AML-193 (cell line): ENCODE measurements around the gene KCNMB4.
"Not testable (repeated sequence)": the region's sequence is repeated elsewhere in the genome, so short reads cannot be mapped to it uniquely, and the experiment has no call there.

Source experiments
- DNase-seq, 2 experiments: peaks; one replicate each; lab custom pipeline; 2025; lab: John Stamatoyannopoulos, UW

KCNMB4 gene

DNA sequence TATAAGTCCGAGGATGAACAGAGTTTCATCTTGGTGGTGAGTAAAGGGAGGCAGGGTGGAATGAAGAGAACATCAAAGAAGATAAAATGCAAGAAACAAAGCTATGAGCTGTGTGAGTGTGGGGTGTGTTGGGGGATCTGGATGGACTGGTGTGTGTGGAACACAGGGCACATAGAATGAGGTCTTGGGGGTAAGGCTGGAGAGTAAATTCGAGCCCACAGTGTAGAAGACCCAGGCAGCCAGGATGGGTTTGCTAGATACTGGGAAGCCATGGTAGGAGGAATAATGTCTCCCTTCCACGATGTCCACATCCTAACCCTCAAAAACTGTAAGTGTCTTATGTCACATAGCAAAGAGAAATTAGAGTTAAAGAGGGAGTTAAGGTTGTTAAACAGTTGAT lies 6.8 kb downstream of the KCNMB4 start:
- DNase-seq, result no peak

DNA sequence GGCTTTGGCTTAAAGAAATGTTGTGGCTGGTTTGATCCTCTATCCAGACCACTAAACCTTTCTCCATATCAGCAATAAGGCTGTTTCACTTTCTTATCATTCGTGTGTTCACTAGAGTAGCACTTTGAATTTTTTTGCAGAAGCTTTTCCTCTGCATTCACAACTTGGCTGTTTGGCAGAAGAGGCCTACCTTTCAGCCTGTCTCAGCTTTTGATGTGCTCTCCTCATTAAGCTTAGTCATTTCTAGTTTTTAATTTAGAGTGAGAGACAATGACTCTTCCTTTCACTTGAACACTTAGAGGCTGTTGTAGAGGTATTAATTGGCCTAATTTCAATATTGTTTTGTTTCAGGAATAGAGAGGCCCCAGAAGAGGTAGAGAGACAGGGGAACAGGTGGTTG lies 13.8 kb downstream of the KCNMB4 start:
- no peak for DNase-seq

DNA sequence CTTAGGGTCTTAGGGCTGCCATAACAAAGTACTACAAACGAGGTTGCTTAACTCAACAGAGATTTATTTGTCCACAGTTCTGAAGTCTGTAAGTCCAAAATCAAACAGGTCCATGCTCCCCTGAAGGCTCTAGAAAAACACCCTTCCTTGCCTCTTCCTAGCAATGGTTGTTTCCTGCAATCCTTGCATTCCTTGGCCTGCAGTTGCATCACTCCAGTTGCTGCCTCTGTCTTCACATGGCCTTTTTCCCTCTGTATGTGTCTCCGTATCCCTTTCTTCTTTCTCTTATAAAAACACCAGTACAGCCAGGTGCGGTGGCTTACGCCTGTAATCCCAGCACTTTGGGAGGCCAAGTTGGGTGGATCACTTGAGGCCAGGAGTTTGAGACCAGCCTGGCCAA lies 17.4 kb downstream of the KCNMB4 start:
- no peak for DNase-seq

DNA sequence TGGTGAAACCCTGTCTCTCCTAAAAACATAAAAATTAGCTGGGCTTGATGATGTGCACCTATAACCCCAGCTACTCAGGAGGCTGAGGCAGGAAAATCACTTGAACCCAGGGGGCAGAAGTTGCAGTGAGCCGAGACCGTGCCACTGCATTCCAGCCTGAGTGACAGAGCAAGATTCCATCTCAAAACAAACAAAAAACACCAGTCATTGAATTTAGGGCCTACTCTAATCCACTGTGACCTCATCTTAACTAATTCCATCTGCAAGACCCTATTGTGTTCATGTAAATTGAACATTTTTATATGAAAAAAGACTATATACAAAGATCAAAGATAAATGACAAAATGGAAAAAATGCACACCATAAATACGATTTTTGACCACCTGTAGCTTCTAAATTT lies 17.8 kb downstream of the KCNMB4 start:
- no peak for DNase-seq

DNA sequence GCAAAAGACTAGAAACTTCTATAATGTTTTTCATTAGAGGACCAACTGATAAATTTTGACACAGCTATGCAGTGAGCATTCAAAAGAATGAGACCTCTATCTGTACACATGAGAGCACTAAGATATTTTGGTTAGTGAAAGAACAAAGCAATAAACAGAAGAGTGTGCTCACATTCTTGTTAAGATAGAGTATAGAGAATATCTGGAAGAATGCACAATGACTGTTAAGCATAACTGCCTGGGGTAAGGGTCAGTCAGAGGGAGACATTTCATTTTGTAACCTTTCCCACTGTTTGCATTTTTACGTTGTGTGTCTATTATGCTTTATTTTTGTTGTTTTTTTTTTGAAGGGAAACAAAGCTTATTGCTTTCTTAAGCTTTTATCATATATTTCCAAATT lies 20.7 kb downstream of the KCNMB4 start:
- DNase-seq, result no peak

DNA sequence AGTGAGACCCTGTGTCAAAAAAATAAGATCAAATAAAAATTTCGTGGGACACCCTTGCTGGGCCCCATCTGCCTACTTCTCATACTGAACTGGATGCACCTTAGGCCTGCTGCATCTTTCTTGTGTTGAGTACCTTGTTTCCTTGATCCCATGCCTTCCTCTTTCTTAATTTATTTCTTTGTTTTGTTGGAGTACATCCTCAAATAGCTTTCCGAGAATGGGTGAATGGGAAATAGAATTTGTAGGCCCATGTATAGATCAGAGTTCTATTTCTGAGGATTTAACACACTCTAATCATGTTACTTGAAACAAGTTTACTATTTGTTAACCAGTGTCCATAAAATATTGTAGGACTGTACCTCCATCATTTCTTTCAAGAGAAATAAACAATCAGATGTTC lies 23.6 kb downstream of the KCNMB4 start:
- DNase-seq, result no peak

DNA sequence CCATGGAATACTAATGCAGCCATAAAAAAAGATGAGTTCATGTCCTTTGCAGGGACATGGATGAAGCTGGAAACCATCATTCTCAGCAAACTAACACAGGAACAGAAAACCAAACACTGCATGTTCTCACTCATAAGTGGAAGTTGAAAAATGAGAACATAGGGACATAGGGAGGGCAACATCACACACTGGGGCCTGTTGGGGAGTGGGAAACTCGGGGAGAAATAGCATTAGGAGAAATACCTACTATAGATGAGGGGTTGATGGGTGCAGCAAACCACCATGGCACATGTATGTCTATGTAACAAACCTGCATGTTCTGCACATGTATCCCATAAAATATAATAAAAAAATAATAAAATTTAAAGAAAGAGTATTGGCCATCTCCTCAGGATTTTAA lies 26.5 kb downstream of the KCNMB4 start:
- not testable (repeated sequence) for DNase-seq

DNA sequence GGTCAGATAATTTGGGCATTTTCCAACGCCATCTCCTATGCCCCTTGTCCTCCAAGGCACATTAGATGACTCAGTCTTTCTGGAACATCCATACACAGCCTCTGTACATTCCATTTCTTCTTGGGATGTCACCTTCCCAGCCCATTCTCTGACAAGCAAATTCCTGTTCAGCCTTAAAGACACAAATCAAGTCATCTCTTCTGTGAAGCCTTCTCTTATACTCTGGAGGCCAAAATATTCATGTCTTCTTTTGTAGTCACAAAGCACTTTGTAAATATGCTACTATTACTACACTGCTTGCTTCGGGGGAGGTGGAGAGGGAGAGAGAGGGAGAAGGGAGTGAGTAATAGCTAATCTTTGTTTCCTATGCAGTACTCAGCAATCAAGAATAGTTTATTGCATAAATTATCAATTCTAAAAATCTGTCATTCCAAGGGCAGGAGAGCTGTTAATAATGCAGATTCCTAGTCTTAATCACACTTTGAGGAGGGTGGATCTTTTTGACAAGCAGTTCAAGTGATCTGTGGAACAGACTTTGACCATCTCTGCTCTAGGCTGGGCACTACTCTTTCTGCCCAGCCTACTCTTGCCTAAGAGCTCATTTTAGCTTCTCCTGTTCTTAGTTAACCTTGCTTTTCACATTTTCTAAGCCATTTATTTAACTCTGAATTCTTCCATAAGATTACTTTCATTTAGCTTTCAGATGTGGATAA lies 27.9 kb downstream of the KCNMB4 start:
- no peak for DNase-seq

DNA sequence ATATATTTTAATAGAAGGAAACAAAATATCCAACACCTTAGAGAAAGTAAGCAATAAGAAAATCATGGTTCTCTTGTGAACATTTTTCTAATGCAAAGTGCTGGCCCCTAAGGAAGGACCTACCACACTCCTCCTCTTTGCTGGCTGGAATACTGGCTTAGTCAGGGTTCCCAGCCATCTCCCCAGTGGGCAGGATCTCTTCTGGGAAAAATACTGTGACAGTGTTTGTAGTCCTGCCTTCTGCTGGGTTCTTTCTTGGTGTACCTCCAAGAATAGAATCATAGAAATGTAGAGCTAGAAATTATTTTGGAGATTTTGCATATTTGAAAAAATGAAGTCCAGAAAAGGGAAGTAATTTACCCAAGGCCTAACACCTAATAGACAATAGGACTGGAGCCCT lies 31.9 kb downstream of the KCNMB4 start:
- DNase-seq, result no peak

DNA sequence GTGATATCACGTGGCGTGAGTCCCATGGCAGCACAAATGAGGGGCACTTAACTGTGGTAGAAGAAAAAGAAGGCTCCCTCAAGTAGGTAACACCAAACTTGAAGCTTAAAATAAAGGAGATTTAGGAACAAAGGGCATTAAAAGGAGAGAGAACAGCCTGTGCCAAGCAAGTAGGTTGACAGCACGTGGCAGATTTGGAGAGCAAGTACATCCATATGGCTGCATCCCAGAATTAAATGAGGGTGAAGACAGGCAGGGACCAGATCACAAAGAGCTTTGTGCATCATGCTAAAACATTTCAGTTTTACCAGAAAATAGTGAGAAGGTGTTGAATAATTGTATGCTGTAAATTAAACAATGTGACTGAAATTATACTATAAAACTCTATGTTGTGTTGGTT lies 32.8 kb downstream of the KCNMB4 start:
- no peak for DNase-seq

DNA sequence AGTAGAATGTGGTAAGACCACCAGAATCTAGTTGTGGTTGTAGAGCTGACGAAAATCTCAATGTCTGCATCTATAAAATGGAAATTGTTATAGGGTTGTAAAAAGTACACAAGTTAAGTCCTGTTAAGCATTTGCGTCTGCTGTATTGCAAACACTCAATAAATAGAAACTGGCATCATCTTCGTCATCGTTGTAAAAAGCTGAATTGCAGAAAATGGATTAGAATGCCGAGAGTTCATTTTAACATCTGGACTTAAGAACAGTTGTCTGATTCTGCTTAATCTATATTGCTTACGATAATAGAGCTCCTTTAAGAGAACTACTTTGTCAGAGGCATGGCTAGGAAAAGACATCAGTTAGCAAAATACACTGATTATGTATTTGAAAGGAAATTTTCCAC lies 33.2 kb downstream of the KCNMB4 start:
- no peak for DNase-seq

DNA sequence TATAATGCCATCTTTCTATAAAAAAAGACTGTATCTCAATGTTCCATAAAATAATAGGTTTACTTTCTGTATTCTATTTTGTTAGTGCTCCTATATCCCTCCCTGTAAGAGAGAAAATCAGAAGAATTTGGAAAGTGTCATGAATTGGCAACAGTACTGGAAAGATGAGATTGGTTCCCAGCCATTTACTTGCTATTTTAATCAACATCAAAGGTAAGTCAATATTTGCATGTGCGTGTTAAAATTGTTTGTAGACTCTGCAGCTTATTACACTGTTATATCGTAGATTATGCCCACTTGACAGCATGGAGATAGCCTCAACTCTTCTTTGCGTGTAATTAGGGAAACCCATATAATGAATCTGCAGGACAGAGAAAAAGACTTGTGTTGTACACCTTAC lies 34.0 kb downstream of the KCNMB4 start:
- no peak for DNase-seq

DNA sequence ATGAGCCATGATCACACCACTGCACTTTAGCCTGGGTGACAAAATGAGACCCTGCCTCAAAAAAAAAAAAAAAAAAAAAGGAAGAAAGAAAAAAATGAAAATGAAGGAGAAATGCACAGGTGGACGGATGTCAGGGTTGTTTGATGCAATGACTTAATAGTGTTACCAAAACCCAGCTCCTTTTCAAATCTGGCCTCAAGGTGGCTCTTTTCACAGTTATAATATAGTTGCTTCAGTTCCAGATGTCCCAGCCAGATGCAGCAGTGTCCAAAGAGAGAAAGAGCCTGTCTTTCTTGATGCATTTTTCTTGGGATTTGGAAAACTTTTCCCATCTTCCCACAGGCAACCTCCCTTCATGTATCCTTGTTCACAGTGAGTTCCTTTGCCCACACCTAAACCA lies 36.5 kb downstream of the KCNMB4 start:
- DNase-seq, result no peak

DNA sequence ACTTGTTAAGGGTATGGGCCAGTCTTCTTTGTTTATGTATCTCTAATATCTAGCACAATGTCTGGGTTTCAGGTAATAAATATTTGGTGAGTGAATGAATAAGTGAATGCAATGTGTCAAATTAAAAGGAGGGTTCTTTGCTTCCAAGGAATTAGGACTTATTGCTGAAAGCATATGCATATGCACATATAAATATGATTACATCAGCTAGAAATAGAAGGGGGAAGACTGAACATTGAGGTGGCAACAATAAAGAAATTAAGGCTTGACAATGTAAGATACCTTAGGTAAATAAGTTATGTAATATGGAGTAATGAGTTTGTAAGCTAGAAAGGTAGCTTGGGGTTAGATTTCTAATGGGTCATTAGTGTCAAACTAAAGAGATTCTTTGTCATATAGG lies 37.7 kb downstream of the KCNMB4 start:
- DNase-seq, result no peak

DNA sequence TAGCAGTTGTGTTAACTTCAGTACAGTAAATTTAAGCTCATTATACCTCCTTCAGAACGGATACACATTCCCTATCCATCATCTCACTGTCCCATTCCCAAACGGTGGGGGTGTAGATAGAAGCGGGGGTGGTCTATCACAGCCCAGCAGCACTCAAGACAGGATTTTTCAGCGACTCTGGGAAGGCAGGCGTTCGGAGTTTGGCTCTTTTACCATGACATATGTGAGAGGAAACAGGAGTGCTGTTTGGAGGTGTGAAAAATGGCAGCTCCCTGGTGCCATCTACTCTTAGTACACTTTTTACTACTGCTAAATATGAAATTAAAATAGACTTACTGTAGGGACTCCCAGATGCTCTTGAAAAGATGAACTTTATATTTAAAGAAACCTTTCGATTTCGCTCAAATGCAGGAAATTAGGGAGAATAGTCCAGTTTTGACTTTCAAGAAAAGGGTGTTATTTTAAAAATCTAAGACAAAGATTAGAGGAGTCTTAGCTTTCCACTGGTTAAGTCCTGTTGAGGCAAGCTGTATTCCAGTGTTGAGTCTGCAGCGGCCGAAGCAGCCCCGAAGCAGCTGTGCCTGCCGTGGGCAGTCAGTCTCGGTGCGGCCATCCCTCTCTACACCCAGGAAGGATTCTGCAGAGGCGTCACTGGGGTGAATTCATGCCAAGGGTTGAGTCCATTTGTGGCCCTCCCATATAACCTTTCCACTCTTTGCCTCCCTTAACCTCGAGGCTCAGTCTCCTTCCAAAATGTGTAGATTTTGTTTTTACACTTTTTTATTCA lies 42.1 kb downstream of the KCNMB4 start:
- DNase-seq, result no peak

DNA sequence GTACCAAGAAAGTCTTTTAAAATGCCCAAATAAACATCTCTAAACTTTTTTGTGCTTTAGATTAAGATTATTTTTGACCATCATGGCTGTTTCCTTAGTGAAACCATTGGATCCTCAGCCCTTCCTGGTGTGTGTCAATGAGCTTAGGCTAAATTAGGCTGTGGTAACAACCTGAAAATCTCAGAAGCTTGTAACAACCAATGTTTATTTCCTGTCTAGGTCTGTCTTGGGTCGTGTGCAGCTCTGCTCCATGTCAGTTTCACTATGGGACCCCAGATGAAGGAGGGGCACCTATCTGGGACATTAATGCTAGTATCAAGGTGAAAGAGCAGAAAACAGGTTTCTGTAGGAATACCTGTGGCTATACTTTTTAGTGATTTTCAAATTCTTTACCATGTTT lies 49.9 kb downstream of the KCNMB4 start:
- DNase-seq, result no peak

DNA sequence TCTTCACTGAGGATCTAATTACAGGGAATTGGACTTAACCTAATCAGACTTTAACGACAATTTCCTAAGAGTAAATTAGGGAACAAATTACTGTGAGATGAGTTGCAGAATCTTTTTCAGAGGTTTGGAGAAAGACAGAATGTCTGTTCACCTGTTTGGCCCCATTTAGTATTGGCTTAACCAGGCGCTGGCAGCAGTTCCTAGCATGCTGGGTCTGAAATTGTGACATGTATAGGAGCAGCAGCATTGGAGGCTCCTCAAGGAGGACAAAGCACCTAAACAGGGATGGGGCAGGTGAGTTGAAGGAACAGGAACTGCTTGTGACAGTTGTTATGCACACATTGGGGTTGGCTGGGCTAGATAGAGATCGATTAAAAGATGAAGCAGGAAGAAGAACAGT lies 51.0 kb downstream of the KCNMB4 start:
- DNase-seq, result no peak

DNA sequence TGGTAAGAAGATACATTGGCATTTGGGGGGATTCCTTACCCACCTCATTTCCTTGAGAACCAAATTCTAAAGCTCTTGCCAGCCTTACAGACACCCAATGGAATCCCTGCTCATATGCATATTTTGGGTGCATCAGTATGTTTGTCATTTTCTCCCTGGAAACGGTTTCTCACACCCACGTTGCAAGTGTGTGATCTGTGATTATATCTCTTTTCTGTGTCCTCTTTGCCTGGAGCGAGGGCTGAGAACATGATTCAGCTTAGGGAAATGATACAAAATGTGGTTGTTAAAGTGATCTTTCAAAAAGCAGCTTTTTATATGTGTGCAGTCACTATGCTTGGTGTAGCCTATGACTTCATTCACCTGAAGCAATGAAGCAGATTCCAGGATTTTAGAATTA lies 52.0 kb downstream of the KCNMB4 start:
- DNase-seq, result no peak

DNA sequence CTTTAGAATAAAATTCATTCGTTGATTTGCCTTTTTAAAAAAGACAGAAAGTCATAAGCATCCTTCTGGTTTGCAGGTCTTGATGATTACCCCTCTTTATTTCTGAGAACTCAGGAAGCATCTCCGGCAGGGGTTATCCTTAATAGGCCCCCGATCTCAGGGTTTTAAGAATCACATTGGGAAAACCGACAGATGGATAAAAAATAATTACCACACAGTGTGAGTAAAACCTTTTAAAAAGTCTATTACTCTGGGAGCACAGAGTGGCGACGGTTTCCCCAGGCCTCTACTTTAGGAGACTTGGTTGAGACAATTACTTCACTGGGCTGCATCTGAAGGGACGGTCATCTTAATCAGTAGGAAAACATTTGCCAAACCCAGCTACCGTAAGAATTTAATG lies 56.5 kb downstream of the KCNMB4 start:
- DNase-seq, result no peak

DNA sequence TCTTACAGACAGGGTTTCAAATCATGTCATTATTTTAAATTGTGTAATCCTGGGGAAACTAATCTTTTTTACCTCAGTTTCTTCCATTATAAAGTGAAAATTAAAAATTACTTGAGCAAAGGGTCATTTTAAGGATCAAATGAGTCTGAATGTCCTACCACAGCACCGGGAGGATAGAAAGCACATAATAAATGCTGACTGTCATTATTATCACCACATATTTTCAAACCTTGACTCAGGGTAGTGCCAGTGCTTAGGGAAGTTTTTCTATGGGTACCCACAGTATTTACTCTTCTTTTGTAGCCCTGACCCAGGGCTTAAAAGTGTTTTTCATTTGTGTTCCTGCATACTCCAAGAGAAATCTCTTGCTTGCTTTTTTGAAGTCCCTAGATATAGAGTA lies 60.5 kb downstream of the KCNMB4 start:
- no peak for DNase-seq

DNA sequence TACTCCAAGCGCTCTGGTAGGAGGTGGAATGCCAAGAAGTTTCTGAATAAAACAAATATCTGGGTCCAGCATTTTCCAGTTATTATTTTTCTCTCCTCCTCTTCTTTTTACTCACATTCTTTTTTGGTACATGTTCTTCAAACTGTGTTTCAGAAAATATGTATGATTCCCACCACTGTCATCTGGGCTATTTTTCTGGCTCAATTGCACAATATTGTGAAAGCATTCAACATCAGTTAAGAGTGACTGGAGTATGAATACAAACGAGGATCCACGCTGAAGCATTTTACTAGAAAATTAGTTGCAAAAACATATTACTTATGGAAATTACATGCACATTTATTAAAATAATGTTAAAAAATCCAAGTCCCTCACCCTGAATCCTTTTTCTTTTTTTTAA lies 61.5 kb downstream of the KCNMB4 start:
- DNase-seq, result no peak

DNA sequence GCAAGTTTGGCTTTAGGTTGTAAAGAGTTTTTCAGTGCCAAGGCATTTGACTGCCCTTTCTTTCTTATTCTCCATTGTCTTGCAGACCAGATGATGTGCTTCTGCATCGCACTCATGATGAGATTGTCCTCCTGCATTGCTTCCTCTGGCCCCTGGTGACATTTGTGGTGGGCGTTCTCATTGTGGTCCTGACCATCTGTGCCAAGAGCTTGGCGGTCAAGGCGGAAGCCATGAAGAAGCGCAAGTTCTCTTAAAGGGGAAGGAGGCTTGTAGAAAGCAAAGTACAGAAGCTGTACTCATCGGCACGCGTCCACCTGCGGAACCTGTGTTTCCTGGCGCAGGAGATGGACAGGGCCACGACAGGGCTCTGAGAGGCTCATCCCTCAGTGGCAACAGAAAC lies 64.3 kb downstream of the KCNMB4 start:
- no peak for DNase-seq

DNA sequence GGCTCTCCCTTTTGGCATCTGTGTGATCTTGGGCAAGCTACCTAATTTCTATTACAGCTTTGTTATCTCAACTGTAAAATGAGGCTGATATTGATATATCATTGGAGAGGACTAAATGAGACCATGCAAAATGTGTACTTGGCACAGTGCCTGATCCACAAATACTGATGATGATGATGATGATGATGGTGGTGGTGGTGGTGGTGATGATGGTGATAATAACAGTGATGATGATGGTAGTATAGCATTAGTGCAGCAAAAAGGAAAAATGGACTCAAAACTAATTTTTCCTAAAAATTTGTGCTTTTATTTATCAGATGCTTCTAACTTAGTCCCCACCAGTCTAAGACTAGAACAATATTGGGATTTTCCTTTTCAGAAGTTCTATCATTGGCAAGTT lies 70.7 kb downstream of the KCNMB4 start:
- DNase-seq, result no peak
